ENCODE data around the gene PPARA. TPM values are rescaled to one million over a fixed set of nuclear protein-coding genes. Genes with fewer than 3 reads are reported as not detected.

PPARA gene
- total RNA-seq, 1 donor from 2014 or later: 1.8 TPM

GRCh38 chr22:46145896-46146295 is 4.4 kb upstream of the PPARA start:
- DNase-seq: no peak
- H3K4me1 Mint-ChIP-seq (ENCODE audit: low read depth, unreplicated experiment): no peaks in the 10 kb centered on the region
- TF ChIP-seq CTCF (IDR thresholded peaks at IDR 0.05; ENCODE audit: partially characterized antibody, unreplicated experiment): no peak
- H3K4me3 Mint-ChIP-seq (ENCODE audit: unreplicated experiment): no peak overlapping the region
- H3K36me3 Mint-ChIP-seq (ENCODE audit: unreplicated experiment): no peaks in the 10 kb centered on the region
- peaks cover 6% of the 10 kb centered on the region for H3K9me3 Mint-ChIP-seq (ENCODE audit: unreplicated experiment)
- H3K27ac Mint-ChIP-seq (ENCODE audit: unreplicated experiment): no peak overlapping the region
- peaks cover 13% of the 10 kb centered on the region for H3K27me3 Mint-ChIP-seq (ENCODE audit: unreplicated experiment)

GRCh38 chr22:46146329-46146728 is 4.0 kb upstream of the PPARA start:
- DNase-seq: no peak
- Mint-ChIP-seq H3K4me3 (ENCODE audit: unreplicated experiment) (no peak overlapping the region), H3K36me3 (ENCODE audit: unreplicated experiment) (no peaks in the 10 kb centered on the region), H3K27me3 (ENCODE audit: unreplicated experiment) (peaks cover 13% of the 10 kb centered on the region), H3K9me3 (ENCODE audit: unreplicated experiment) (peaks cover 6% of the 10 kb centered on the region), H3K4me1 (ENCODE audit: low read depth, unreplicated experiment) (no peaks in the 10 kb centered on the region), H3K27ac (ENCODE audit: unreplicated experiment) (no peak overlapping the region)
- no peak for TF ChIP-seq CTCF (IDR thresholded peaks at IDR 0.05; ENCODE audit: partially characterized antibody, unreplicated experiment)

GRCh38 chr22:46147061-46147460 is 3.3 kb upstream of the PPARA start:
- H3K4me3 Mint-ChIP-seq (ENCODE audit: unreplicated experiment): no peak overlapping the region
- H3K9me3 Mint-ChIP-seq (ENCODE audit: unreplicated experiment): peaks cover 4% of the 10 kb centered on the region
- DNase-seq: no peak
- TF ChIP-seq CTCF (IDR thresholded peaks at IDR 0.05; ENCODE audit: partially characterized antibody, unreplicated experiment): no peak
- no peaks in the 10 kb centered on the region for H3K4me1 Mint-ChIP-seq (ENCODE audit: low read depth, unreplicated experiment)
- H3K27me3 Mint-ChIP-seq (ENCODE audit: unreplicated experiment): peaks cover 11% of the 10 kb centered on the region
- H3K36me3 Mint-ChIP-seq (ENCODE audit: unreplicated experiment): no peaks in the 10 kb centered on the region
- no peak overlapping the region for H3K27ac Mint-ChIP-seq (ENCODE audit: unreplicated experiment)

GRCh38 chr22:46147471-46148267 is 2.7 kb upstream of the PPARA start:
- H3K9me3 Mint-ChIP-seq (ENCODE audit: unreplicated experiment): peaks cover 4% of the 10 kb centered on the region
- no peaks in the 10 kb centered on the region for H3K4me1 Mint-ChIP-seq (ENCODE audit: low read depth, unreplicated experiment)
- H3K36me3 Mint-ChIP-seq (ENCODE audit: unreplicated experiment): no peaks in the 10 kb centered on the region
- H3K4me3 Mint-ChIP-seq (ENCODE audit: unreplicated experiment): no peak overlapping the region
- H3K27ac Mint-ChIP-seq (ENCODE audit: unreplicated experiment): no peak overlapping the region
- no peak for DNase-seq
- TF ChIP-seq CTCF (IDR thresholded peaks at IDR 0.05; ENCODE audit: partially characterized antibody, unreplicated experiment): no peak
- H3K27me3 Mint-ChIP-seq (ENCODE audit: unreplicated experiment): peaks cover 14% of the 10 kb centered on the region

- Mint-ChIP-seq H3K36me3 (ENCODE audit: unreplicated experiment) (no peaks in the 10 kb centered on the region), H3K4me3 (ENCODE audit: unreplicated experiment) (no peak overlapping the region), H3K4me1 (ENCODE audit: low read depth, unreplicated experiment) (no peaks in the 10 kb centered on the region), H3K27ac (ENCODE audit: unreplicated experiment) (no peak overlapping the region), H3K9me3 (ENCODE audit: unreplicated experiment) (peaks cover 4% of the 10 kb centered on the region), H3K27me3 (ENCODE audit: unreplicated experiment) (peaks cover 14% of the 10 kb centered on the region)
- DNase-seq: no peak
- TF ChIP-seq CTCF (IDR thresholded peaks at IDR 0.05; ENCODE audit: partially characterized antibody, unreplicated experiment): no peak
These were observed 2.0 kb upstream of the PPARA start for GRCh38 chr22:46148336-46148735.
